Measurements from ENCODE around the gene GIMAP2.

- no peak for TF ChIP-seq POLR2AphosphoS5 (IDR thresholded peaks at IDR 0.05; ENCODE audit: low read depth, low read length)
- TF ChIP-seq POLR2A (IDR thresholded peaks at IDR 0.05; ENCODE audit: low read depth, low read length), result no peak
These were observed 19.6 kb upstream of the GIMAP2 start for GRCh38 chr7:150665896-150666295.
